WERI-Rb-1 (cell line): ENCODE results near the gene SRSF6.

Experiments used
- DNase-seq: peaks from one replicate; pipeline ENCODE4 v3.0.0-alpha.2; 2020
- H3K27ac ChIP-seq: fragments of 250-450 bp; sonication (Bioruptor Pico); 2 replicates; pipeline ENCODE4 v1.5.1; 2020; ENCODE audit warnings: mild to moderate bottlenecking, moderate library complexity
- H3K27me3 ChIP-seq: fragments of 250-450 bp; sonication (Bioruptor Pico); 2 replicates; pipeline ENCODE4 v1.5.1; 2021; ENCODE audit warnings: mild to moderate bottlenecking, low read depth, moderate library complexity; ENCODE audit not compliant: insufficient read depth, severe bottlenecking
- H3K36me3 ChIP-seq: fragments of 250-450 bp; sonication (Bioruptor Pico); 2 replicates; pipeline ENCODE4 v1.5.1; 2020; ENCODE audit warnings: mild to moderate bottlenecking, moderate library complexity
- H3K4me3 ChIP-seq: 2 replicates; pipeline ENCODE4 v1.5.1; 2011; ENCODE audit warnings: low read depth, mild to moderate bottlenecking, control low read depth, low read length
- H3K9me3 ChIP-seq: fragments of 250-450 bp; sonication (Bioruptor Pico); 2 replicates; pipeline ENCODE4 v1.5.1; 2021; ENCODE audit warnings: mild to moderate bottlenecking, moderate library complexity; ENCODE audit not compliant: severe bottlenecking
- TF ChIP-seq, protein P1 (sequence below): IDR thresholded peaks from 2 replicates; pipeline ENCODE4 v1.5.1; 2011; ENCODE audit warnings: low read depth, mild to moderate bottlenecking, control low read depth, inconsistent platforms, low read length

SRSF6 gene

DNA sequence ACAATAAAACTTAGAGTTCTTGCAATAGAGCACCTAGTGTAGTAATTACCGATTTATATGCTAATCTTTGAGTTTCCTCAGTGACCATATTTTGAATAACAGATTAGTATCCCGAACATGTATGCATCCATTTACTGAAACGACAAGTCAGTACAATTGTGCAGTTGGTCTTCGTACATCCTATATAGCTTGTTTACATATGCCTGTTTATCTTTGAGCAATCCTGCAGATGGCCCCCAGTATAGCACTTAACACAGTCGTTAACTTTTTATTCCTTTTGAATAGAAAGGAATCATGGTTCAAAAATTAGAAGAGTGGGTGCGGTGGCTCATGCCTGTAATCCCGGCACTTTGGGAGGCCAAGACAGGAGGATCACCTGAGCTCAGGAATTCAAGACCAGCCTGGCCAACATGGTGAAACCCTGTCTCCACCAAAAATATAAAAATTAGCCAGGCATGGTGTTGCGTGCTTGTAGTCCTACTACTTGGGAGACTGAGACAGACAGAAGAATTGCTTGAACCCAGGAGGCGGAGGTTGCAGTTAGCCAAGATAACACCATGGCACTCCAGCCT is 6.6 kb downstream of the SRSF6 start:
- Histone ChIP-seq H3K27me3 (no peaks in the 10 kb centered on the region), H3K27ac (no peak overlapping the region), H3K4me3 (no peak overlapping the region), H3K36me3 (peaks cover 75% of the 10 kb centered on the region), H3K9me3 (no peaks in the 10 kb centered on the region)
- no peak for DNase-seq
- TF ChIP-seq, protein P1, sequence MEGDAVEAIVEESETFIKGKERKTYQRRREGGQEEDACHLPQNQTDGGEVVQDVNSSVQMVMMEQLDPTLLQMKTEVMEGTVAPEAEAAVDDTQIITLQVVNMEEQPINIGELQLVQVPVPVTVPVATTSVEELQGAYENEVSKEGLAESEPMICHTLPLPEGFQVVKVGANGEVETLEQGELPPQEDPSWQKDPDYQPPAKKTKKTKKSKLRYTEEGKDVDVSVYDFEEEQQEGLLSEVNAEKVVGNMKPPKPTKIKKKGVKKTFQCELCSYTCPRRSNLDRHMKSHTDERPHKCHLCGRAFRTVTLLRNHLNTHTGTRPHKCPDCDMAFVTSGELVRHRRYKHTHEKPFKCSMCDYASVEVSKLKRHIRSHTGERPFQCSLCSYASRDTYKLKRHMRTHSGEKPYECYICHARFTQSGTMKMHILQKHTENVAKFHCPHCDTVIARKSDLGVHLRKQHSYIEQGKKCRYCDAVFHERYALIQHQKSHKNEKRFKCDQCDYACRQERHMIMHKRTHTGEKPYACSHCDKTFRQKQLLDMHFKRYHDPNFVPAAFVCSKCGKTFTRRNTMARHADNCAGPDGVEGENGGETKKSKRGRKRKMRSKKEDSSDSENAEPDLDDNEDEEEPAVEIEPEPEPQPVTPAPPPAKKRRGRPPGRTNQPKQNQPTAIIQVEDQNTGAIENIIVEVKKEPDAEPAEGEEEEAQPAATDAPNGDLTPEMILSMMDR = no peak

DNA sequence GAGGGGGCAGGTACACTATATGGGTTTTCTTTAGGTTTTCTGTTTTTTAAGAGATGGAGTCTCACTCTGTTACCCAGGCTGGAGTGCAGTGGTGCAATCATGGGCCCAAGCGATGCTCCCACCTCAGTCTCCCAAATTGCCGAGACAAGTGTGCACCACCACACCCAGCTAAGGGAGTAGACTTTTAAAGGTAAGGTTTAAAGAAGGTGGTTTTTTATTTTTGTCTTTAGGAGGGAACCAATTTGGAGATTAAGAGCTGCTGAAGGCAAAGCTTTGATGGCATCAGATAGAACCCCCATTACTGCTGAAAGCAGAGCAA is 7.9 kb downstream of the SRSF6 start:
- Histone ChIP-seq H3K9me3 (no peaks in the 10 kb centered on the region), H3K36me3 (peaks cover 66% of the 10 kb centered on the region), H3K27ac (0 out of 2 replicates have a peak overlapping the region, but pooled peaks have one; percentile 7), H3K27me3 (no peaks in the 10 kb centered on the region), H3K4me3 (no peak overlapping the region)
- TF ChIP-seq, protein P1 = no peak
- DNase-seq = no peak

DNA sequence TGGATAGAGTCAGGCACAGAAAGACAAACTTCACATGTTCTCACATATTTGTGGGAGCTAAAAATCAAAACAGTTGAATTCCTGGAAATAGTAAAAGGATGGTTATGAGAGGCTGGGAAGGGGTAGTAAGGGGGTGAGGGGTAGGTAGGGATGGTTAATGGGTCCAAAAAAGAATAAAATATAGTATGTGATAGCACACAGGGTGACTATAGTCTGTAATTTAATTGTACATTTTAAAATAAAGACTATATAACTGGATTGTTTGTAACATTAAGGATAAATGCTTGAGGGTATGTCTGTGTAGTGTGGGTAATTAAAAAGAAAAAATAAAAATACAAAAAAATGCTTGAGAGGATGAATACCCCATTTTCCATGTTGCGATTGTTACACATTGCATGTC is 9.9 kb downstream of the SRSF6 start:
- H3K36me3 ChIP-seq = peaks cover 56% of the 10 kb centered on the region
- H3K4me3 ChIP-seq = no peak overlapping the region
- no peaks in the 10 kb centered on the region for H3K27me3 ChIP-seq
- DNase-seq = no peak
- TF ChIP-seq, protein P1 = no peak
- H3K9me3 ChIP-seq = no peaks in the 10 kb centered on the region
- no peak overlapping the region for H3K27ac ChIP-seq

DNA sequence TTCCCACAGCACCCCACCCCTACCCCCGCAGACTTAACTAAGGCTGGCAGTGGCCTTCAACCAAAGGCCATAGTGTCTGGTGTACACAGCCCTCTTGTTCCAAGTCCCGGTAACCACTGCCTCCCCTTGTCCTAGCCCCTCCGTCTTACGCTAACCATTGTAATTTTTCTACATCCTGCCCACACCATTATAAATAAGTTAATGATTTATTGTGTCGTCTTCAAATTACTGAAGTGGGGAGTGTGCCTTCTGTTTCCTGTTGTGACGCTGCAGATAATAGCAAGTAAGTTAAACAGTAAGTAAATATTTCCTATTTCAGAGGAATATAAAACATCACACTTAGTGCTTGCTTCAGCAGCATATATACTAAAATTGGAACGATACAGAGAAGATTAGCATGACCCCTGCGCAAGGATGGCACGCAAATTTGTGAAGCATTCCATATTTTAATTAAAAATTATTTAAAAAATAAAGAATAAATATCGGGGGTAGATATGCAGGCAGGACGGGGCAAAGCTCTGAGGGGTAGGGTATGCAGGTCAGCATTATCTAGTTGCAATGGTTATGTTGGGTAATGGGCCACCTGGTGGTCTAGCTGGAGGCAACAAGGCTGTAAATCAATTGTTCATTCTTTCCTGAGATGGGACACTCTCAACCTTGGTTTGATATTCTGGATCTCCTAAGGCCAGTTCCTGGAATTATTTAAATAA is 15.1 kb downstream of the SRSF6 start:
- Histone ChIP-seq H3K27ac (no peak overlapping the region), H3K27me3 (no peaks in the 10 kb centered on the region), H3K4me3 (no peak overlapping the region), H3K9me3 (no peaks in the 10 kb centered on the region), H3K36me3 (peaks cover 14% of the 10 kb centered on the region)
- no peak for DNase-seq
- TF ChIP-seq, protein P1 = 0 out of 2 replicates have a peak, but pooled peaks have one; percentile 25

DNA sequence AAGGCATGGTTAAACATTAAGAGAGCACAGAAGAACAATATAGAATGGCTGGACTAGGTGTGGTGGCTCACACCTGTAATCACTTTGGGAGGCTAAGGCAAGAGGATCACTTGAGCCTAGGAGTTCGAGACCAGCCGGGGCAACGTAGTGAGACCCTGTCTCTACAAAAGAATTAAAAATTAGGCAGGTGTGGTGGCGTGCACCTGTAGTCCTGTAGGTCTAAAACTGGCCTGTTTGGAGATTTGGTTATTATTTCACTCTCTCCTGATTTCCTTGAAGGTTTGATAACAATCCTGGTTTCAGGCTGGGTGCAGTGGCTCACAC is 15.6 kb downstream of the SRSF6 start:
- peaks cover 14% of the 10 kb centered on the region for H3K36me3 ChIP-seq
- H3K27me3 ChIP-seq = no peaks in the 10 kb centered on the region
- no peak overlapping the region for H3K4me3 ChIP-seq
- no peaks in the 10 kb centered on the region for H3K9me3 ChIP-seq
- TF ChIP-seq, protein P1 = no peak
- no peak overlapping the region for H3K27ac ChIP-seq
- no peak for DNase-seq

DNA sequence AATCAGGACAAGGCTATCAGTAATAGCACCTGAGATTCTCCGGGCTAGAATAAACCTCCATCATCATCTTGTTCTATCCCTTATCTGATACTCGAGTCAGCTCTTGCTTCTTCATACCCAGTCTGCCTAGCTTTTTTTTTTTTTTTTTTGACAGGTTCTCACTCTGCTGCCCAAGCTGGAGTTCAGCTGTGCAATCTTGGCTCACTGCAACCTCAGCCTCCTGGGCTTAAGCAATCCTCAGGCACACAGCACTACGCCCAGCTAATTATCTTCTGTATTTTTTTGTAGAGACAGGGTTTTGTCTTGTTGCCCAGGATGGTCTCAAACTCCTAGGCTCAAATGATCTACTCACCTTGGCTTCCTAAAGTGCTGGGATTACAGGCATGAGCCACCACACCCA is 19.5 kb downstream of the SRSF6 start:
- Histone ChIP-seq H3K27ac (no peak overlapping the region), H3K27me3 (no peaks in the 10 kb centered on the region), H3K9me3 (no peaks in the 10 kb centered on the region), H3K36me3 (peaks cover 1% of the 10 kb centered on the region), H3K4me3 (no peak overlapping the region)
- no peak for DNase-seq
- TF ChIP-seq, protein P1 = no peak
